GM04504 (cell line): ENCODE measurements around the gene GNRH2.
A peak's percentile ranks its signal among the peaks of the same experiment; 100 is the strongest.
"Not testable (repeated sequence)": the region's sequence is repeated elsewhere in the genome, so short reads cannot be mapped to it uniquely, and the experiment has no call there.

Experiments
- DNase-seq: peaks from one replicate; pipeline ENCODE4 v3.0.0-alpha.2; 2012; ENCODE audit warnings: low read depth

Gene GNRH2

GRCh38 chr20:3073251-3073643, 29.8 kb downstream of the GNRH2 start:
- DNase-seq: not testable (repeated sequence)

DNA sequence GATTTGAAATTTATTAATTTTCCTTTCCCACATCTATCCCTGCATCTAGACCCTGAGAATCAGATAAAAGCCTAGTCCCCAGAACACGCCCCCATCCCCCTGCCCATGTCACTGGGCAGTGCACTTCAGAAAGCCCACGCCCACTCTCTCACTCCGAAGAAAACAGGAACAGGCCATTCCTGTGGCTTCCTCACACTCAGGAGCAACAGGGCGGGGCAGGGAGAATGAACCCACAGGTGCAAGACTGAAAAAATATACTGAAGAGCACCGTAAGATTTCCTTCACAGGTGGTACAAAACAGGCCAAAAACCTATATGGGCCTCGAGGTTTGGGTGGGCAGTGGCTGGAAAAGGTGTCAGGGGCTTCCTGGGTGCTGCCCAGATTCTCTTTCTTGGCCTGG, 31.4 kb downstream of the GNRH2 start:
- DNase-seq: no peak

GRCh38 chr20:3075315-3075714, 31.9 kb downstream of the GNRH2 start:
- not testable (repeated sequence) for DNase-seq

DNA sequence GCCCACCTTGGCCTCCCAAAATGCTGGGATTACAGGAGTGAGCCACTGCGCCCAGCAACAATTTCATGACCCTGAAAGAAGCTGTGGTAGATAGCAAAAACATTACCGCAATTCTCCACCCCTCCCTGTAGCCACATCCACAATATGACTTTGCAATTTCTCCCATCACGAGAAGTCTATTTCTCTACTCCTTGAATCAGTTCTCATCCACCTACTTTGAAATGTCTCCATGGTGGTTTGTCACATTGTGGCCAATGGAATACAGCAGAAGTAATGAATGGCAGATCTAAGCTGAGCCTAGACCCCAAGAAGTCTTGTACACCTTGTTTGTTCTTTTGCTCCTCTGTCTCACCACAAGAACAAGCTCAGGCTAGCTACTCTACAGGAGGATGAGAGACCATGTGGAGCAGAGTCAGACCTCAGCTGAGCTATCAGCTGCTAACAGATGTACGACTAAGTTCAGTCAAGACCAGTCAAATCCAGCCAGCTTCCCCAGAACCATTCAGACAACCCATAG, 34.3 kb downstream of the GNRH2 start:
- no peak for DNase-seq

- peak; percentile 62 for DNase-seq
Measured at GRCh38 chr20:3080939-3081388, 37.5 kb downstream of the GNRH2 start.

DNA sequence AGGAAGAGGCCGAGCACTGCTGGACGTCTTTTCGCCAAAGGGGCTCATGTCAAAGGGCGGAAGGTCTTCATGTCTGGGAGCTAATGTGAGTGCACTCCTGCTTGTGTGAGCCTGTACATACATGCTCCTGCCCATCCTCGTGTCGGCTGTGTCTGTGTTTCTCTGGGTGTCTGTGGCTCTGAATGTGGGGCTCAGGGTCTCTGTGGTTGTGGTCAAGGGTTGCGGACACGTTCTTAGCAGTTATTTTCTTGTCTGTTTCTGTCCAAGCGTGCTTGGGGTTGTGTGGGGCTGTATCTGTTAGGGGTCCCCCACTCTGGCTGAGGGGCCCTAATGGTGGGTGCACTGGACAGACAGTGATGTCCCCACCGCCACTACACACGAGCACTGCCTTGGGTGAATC, 38.2 kb downstream of the GNRH2 start:
- no peak for DNase-seq

GRCh38 chr20:3082306-3082951, 39.0 kb downstream of the GNRH2 start:
- no peak for DNase-seq

DNA sequence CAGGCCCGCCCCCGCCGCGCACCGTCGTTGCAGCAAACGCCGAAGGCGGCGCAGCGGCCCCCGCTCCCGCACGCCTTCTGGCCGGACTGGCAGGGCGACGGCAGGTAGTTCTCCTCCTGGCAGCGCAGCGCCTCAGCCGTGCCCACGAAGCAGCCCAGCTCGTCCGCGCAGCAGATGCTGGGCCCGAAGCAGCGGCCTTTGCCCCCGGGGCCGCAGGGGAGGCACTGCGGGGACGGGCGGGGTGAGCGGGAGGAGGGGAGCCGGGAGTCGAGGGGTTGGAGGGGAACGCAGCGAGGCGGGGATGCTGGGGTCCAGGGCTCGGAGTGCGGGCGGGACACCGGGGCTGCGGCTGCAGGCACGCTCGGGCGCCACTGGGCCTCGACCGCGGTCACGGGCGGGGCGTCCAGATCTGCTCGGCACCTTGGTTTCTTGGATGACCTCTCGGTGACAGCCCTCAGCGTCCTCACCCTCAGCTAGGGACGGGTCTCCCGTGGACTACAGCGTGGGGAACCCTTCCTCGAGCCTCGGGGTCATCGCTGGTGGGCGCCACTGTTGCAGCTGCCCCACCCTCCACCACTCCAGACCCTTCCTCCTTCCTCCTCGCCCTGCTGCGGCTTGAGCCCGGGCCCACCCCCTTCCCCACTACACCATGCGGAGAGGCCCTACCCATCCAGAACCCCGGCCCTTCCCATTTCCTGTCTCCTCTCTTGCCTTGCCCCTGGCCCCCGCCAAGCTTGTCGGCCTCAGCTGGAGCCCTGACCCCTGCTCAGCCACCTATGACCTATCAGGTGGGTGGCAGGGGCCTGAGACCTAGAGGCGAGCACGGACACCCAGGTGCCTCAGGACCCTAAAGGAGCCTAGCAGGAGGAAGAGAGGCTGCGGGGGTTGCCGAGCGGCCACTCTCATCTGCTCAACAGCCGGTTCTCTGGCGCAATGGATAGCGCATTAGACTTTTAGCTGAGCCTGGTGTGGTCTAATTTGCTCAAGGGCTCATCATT, 39.8 kb downstream of the GNRH2 start:
- no peak for DNase-seq

- DNase-seq: no peak
Measured at GRCh38 chr20:3084283-3084985, 41.0 kb downstream of the GNRH2 start, which contains the start of gene AVP. AVP (minus strand) TSS chr20:3084724; CDS start chr20:3084674, 50 bp downstream.

- no peak for DNase-seq
Measured at GRCh38 chr20:3084986-3085360, 41.6 kb downstream of the GNRH2 start.

GRCh38 chr20:3085571-3086072, 42.2 kb downstream of the GNRH2 start:
- DNase-seq: no peak

DNA sequence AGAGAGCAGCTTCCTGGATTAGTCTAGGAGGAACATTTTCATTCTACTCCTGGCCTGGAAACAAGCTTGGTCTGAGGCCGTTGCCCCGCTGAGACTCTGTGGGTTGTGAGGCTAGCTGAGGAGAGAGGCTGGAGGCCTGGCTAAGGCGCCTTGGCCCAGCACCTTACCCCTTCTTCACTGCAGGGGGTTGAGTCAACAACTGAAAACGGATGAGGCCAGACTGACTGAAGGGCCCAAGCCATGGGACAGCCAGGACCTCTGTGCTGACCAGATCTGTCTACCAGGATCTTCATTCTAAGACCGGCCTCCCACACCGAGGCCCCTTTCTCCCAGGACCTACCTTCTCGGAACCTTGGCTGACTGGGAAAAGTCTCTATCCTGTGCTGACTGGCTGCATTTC, 44.6 kb downstream of the GNRH2 start:
- no peak for DNase-seq

DNA sequence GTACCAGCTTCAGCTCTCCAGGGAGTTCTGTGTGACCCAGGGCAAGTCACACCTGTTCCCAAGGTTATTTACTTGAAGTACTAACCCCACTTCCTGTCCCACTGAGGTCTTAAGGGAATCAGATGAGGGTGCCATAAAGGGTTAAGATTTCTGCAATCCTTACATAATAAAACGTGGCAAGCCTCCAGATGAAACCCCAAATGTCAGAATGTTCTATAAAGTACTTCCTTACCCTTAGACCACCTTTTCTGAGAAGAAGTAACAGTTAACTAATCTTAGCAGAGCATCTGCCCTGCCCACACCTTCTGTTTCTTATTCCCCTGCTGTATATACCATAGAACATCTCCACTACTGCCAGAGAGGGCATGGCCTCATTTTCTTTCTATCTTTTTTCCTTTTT, 47.1 kb downstream of the GNRH2 start:
- no peak for DNase-seq

GRCh38 chr20:3092611-3093379, 49.4 kb downstream of the GNRH2 start:
- DNase-seq: no peak

GRCh38 chr20:3093861-3094361, 50.5 kb downstream of the GNRH2 start:
- no peak for DNase-seq

DNA sequence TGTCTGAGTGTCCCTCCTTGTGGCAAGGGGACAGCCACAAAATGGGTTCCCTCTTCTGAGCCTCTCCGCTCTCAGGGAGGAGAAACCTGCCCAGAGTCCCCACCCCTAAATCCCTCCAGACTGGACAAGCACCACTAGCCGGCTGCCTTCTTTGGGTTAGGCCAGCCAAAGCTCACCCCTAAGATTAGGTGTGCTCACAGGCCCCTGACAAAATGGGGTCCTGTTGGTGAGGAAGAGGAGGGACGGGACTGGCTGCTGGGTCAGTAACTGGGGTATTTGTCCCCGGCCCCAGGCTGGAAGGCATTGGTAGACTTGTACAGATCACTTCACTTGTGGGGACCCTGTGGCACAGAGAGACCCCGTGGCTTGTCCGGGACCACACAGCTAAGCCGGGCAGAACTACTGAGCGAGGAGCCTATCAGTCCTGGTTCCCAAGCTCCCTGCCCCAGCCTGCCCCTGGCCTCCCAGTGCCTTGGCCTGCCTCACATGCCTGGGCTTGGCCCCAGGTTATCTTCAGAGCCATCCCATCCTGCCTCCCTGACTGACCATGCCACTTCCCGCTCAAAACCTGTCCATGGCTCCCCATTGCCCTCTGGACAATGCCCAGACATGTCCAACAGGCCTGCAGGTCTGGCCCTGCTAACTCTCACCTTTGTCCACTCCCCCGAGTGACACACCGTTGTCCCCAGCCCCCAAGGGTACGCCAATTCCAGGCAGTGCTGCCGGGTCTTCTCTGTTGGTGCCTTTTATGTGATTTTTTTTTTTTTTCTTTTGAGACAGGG, 51.6 kb downstream of the GNRH2 start:
- DNase-seq: no peak
